Dorsolateral prefrontal cortex (tissue), 118 donors: ENCODE results near the gene DRG1. TPM values are rescaled to one million over a fixed set of nuclear protein-coding genes. Genes with fewer than 3 reads are reported as not detected.

Experiments
- total RNA-seq, 120 experiments: library from RNA; stranded (reverse); gene quantifications; one replicate each; pipeline versions ENCODE4 v1.2.3 to v1.2.4, GENCODE V29; 2022

Gene DRG1
- total RNA-seq, 120 experiments from 2014 or later = 27.5 to 88.4 (median 56.9) TPM

Other genes with a start within 250 kb of the DRG1 start
- 10 to 100 TPM; 22.8 to 55.7 (median 30.8) TPM for gene RNF185, start 239.4 kb upstream of the DRG1 start, total RNA-seq
- gene LIMK2, start 187.3 kb upstream of the DRG1 start, total RNA-seq = 100 to 1,000 TPM in 1 of 120 experiments, 10 to 100 TPM in 119; 16.4 to 108 (median 33.1) TPM
- 10 to 100 TPM; 30.3 to 94.4 (median 54.6) TPM for gene PIK3IP1, start 107.1 kb upstream of the DRG1 start, total RNA-seq
- 10 to 100 TPM; 15.7 to 39.3 (median 23.2) TPM for gene PATZ1, start 53.3 kb upstream of the DRG1 start, total RNA-seq
- 10 to 100 TPM; 35.4 to 72.5 (median 51.8) TPM for gene EIF4ENIF1, start 90.2 kb downstream of the DRG1 start, total RNA-seq
- gene SFI1, start 96.9 kb downstream of the DRG1 start, total RNA-seq = 100 to 1,000 TPM in 2 of 120 experiments, 10 to 100 TPM in 118; 34.7 to 122 (median 64.4) TPM